ENCODE measurements around the gene CASP12.
"Not testable (repeated sequence)": the region's sequence is repeated elsewhere in the genome, so short reads cannot be mapped to it uniquely, and the experiment has no call there.

The CASP12 gene

GRCh38 chr11:104897891-104898684, at the start of gene CASP12:
Gene CASP12 (minus strand): TSS chr11:104898460.
- DNase-seq (ENCODE audit: low read depth, low spot score): peak; percentile 5

- DNase-seq (ENCODE audit: low read depth, low spot score): peak; percentile 27
Observed at GRCh38 chr11:104946907-104947306, 48.6 kb upstream of the CASP12 start.

GRCh38 chr11:104944076-104944475, 45.8 kb upstream of the CASP12 start:
- DNase-seq (ENCODE audit: low read depth, low spot score): no peak

GRCh38 chr11:104943561-104943960, 45.3 kb upstream of the CASP12 start:
- DNase-seq (ENCODE audit: low read depth, low spot score): no peak

GRCh38 chr11:104934594-104934993, 36.3 kb upstream of the CASP12 start:
- no peak for DNase-seq (ENCODE audit: low read depth, low spot score)

- DNase-seq (ENCODE audit: low read depth, low spot score): not testable (repeated sequence)
Observed at GRCh38 chr11:104934073-104934472, 35.8 kb upstream of the CASP12 start.

GRCh38 chr11:104928811-104929210, 30.6 kb upstream of the CASP12 start:
- no peak for DNase-seq (ENCODE audit: low read depth, low spot score)

GRCh38 chr11:104926771-104927611, 28.7 kb upstream of the CASP12 start:
- peak; percentile 17 for DNase-seq (ENCODE audit: low read depth, low spot score)

- DNase-seq (ENCODE audit: low read depth, low spot score): no peak
Observed at GRCh38 chr11:104925850-104926249, 27.6 kb upstream of the CASP12 start.

GRCh38 chr11:104918113-104918824, 20.0 kb upstream of the CASP12 start:
- DNase-seq (ENCODE audit: low read depth, low spot score): peak; percentile 60

- DNase-seq (ENCODE audit: low read depth, low spot score): no peak
Observed at GRCh38 chr11:104917271-104918112, 19.2 kb upstream of the CASP12 start.

- DNase-seq (ENCODE audit: low read depth, low spot score): peak; percentile 5
Observed at GRCh38 chr11:104916442-104916841, 18.2 kb upstream of the CASP12 start.

- no peak for DNase-seq (ENCODE audit: low read depth, low spot score)
Observed at GRCh38 chr11:104912102-104912501, 13.8 kb upstream of the CASP12 start.

GRCh38 chr11:104908186-104908531, 9.9 kb upstream of the CASP12 start:
- no peak for DNase-seq (ENCODE audit: low read depth, low spot score)

- DNase-seq (ENCODE audit: low read depth, low spot score): no peak
Observed at GRCh38 chr11:104907521-104908185, 9.4 kb upstream of the CASP12 start.

- DNase-seq (ENCODE audit: low read depth, low spot score): no peak
Observed at GRCh38 chr11:104905271-104905670, 7.0 kb upstream of the CASP12 start.

GRCh38 chr11:104899226-104899625, 966 bp upstream of the CASP12 start:
- DNase-seq (ENCODE audit: low read depth, low spot score): no peak

GRCh38 chr11:104898685-104899013, 389 bp upstream of the CASP12 start:
- no peak for DNase-seq (ENCODE audit: low read depth, low spot score)

- peak; percentile 7 for DNase-seq (ENCODE audit: low read depth, low spot score)
Observed at GRCh38 chr11:104895634-104896033, 2.6 kb downstream of the CASP12 start.

GRCh38 chr11:104893876-104894275, 4.4 kb downstream of the CASP12 start:
- DNase-seq (ENCODE audit: low read depth, low spot score): no peak

Measured in astrocyte of the hippocampus (primary cell).